HG03342 (cell line): ENCODE results near the gene FILIP1L.

Experiments used
- ATAC-seq: cut with Tn5 transposase; IDR thresholded peaks from one replicate; pipeline ENCODE4 v1.9.1; 2021; ENCODE audit warnings: mild to moderate bottlenecking, moderate library complexity; ENCODE audit not compliant: unreplicated experiment

Gene FILIP1L

GRCh38 chr3:100114413-100115030 lies at the start of gene FILIP1L:
Gene FILIP1L, minus strand, starts transcription at chr3:100114501.
- ATAC-seq, result no peak

DNA sequence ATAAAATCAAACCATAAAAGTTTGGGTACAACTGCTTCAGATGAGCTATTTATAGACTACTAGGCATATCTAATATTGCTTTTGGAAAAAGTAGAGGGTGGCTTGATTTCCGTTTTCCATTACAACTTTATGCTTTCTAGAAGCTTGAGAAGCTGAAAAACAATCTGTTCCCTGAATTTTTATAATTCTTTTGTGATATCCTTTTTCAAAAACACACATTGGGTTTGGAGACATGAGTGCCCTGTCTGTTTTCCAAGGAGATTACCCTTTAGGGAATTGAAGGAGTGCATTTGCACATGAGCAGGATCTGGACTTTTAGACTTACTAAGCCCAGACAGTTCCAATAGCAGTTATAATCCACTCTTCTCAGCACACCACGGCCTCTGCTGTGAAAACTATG lies 49.5 kb upstream of the FILIP1L start:
- no peak for ATAC-seq

DNA sequence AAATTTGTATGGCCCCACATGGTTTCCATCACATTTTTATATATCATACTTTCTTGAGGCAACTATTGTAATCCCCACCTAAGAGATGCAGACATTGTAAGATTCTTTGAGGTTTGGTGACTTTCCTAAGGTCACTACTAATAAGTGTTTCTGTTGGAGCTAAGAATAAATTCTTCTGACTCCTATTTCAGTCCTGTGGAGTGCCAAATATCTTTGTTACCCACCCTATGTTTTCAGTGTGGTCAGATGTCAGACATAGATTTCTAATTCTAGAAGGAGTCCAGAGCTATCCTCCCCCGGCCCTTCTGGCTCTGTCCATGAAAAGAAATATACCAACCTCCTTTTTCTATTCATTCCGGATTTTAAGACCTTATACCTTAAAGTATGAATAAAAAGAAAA lies 46.2 kb upstream of the FILIP1L start:
- no peak for ATAC-seq

GRCh38 chr3:100159331-100160153 lies 45.2 kb upstream of the FILIP1L start:
- no peak for ATAC-seq

- no peak for ATAC-seq
Measured at GRCh38 chr3:100158918-100159330, 44.6 kb upstream of the FILIP1L start.

GRCh38 chr3:100157685-100158084 lies 43.4 kb upstream of the FILIP1L start:
- ATAC-seq, result no peak

- ATAC-seq, result no peak
Measured at GRCh38 chr3:100155590-100155989, 41.3 kb upstream of the FILIP1L start.

DNA sequence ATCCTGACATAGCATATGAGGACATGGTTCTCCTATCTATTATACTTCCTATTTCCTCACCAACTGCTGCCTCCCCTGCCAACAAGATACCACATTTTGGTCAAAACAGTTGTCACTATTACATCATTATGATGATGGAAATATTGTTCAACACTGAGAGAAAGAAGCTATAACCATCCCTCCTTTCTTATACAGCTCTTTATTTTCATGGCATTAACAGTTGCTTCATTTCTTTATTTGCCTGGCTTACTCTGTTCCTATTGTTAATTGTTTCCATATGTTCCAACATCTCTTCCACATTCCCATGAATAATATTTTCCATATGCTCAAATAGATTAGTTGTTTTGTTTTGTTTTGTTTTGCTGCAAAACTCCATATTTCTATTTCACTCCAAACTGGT lies 40.8 kb upstream of the FILIP1L start:
- no peak for ATAC-seq

GRCh38 chr3:100154171-100154570 lies 39.9 kb upstream of the FILIP1L start:
- no peak for ATAC-seq

- ATAC-seq, result no peak
Measured at GRCh38 chr3:100151024-100151707, 36.9 kb upstream of the FILIP1L start.

- ATAC-seq, result no peak
Measured at GRCh38 chr3:100150473-100150872, 36.2 kb upstream of the FILIP1L start.

DNA sequence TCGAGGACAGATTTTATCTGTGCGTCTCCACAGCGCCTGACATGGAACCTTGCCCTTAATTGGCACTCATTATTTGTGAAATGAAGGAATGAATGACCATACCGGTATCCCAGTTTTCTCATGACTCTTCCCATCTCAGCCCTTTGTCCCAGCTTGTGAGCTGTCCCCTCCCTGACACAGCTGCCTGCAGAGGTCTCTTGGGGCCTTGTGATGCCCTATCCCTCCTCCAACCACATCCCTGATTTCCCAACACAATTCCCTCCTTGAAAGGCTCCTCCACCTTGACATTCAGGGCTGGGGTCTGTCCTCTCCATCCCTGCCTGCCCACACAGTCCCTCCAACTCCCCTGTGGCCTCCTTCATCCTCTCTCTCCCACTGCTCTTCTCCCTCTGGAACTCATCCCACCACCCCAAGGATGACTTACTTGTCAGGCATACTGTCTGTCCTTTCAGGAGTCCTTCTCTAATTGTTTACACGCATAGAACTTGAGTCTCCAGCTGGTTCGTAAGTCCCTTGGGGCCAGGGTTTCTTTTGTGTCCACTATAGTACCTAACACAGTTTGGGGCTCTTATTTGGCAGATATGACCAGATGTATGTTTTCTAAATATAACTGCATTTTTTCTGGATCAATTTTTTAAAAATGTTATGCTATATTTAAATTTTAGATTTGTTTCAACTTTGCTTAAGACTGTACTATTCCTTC lies 35.6 kb upstream of the FILIP1L start:
- no peak for ATAC-seq

- ATAC-seq, result no peak
Measured at GRCh38 chr3:100149130-100149529, 34.8 kb upstream of the FILIP1L start.

DNA sequence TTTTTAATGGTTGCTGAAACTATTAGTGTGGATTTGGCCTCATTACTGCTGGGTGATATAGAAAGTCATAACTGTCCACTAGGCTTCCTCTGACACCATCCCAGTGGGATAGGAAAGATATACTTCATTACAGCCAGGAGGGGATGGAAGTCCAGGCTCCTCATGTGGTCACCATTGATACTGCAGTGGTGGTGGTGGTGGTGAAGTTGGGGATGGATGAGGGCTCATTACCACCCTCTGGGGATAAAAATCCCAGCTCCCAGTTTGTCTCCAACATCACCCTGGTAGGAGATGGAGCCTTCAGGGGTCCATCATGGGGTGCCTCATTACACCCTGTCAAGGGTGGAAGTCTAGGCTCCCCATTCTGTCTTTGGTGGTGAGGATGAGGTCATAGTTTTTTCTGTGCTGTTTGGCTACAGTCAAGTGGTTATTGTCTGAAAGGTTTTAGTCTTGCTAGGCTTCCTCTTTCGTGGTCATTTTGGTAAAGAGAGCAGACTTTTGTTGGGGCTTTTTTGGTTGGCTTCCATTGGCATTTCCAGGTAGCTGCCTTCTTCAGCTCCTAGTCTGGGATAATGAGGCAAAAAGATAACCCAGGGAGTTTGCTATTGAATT lies 30.1 kb upstream of the FILIP1L start:
- peak; percentile 91 for ATAC-seq

GRCh38 chr3:100141586-100141985 lies 27.3 kb upstream of the FILIP1L start:
- no peak for ATAC-seq

DNA sequence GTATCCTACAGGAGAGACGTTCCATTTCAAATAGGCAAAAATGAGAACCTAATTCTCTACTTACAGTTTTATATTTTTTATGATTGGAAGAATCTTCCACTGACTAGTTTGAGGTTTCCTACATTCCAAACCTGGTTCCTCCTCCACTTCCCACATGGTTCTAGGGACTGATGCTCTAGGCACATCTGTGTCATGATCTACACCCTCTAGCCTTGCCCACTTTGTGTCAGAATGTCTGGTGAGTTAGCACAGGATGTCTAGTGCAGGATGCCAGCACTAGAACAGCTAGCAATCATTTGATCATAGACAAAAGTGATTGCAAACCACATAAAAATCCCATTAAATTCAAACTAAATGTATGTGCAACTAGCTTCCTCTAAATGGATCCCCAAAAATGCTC lies 26.7 kb upstream of the FILIP1L start:
- no peak for ATAC-seq

DNA sequence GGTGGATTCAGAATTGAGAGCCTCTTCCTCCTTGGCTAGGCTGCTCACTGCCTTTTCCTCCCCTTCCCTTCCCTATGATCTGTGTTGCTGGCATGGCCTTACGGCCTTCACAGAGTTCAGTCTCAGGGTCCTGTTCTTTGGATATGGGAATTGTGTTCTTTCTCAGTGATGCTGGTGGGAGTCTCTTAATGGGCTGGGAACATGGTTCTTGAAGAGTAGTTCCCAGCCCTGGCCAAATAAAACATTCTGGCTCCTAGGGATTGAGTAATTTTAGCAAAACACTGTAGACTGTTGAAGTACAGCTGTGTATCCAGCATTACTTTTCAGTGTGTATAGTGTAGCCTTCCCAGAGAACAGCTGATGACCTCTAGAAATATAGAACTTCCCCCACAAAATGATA lies 22.6 kb upstream of the FILIP1L start:
- no peak for ATAC-seq

- no peak for ATAC-seq
Measured at GRCh38 chr3:100131241-100131640, 16.9 kb upstream of the FILIP1L start.

GRCh38 chr3:100129941-100130340 lies 15.6 kb upstream of the FILIP1L start:
- no peak for ATAC-seq

GRCh38 chr3:100128565-100128964 lies 14.3 kb upstream of the FILIP1L start:
- no peak for ATAC-seq

GRCh38 chr3:100127792-100128191 lies 13.5 kb upstream of the FILIP1L start:
- no peak for ATAC-seq
